Upper lobe of right lung (tissue), 1 donor: Measurements from ENCODE around the gene TRPV4. TPM values are rescaled to one million over a fixed set of nuclear protein-coding genes. Genes with fewer than 3 reads are reported as not detected.

Experiments
- ATAC-seq: fragments of 200-7000 bp; cut with Tn5 transposase; one replicate; pipeline ENCODE4 v1.9.1; 2020; ENCODE audit warnings: mild to moderate bottlenecking, moderate library complexity
- DNase-seq: peaks from one replicate; pipeline ENCODE4 v3.0.0-alpha.2; 2020
- H3K27ac ChIP-seq: fragments of 200-600 bp; one replicate; pipeline ENCODE4 v1.8.0; 2022
- H3K27me3 ChIP-seq: fragments of 200-600 bp; one replicate; pipeline ENCODE4 v1.8.0; 2022; ENCODE audit warnings: mild to moderate bottlenecking
- H3K36me3 ChIP-seq: fragments of 200-600 bp; one replicate; pipeline ENCODE4 v1.8.0; 2022
- H3K4me1 ChIP-seq: fragments of 200-600 bp; one replicate; pipeline ENCODE4 v1.8.0; 2022
- H3K4me3 ChIP-seq: fragments of 200-600 bp; one replicate; pipeline ENCODE4 v1.8.0; 2022; ENCODE audit warnings: mild to moderate bottlenecking
- H3K9me3 ChIP-seq: fragments of 200-600 bp; one replicate; pipeline ENCODE4 v1.8.0; 2022
- CTCF ChIP-seq: fragments of 200-600 bp; IDR thresholded peaks from one replicate; pipeline ENCODE4 v1.8.0; 2022; ENCODE audit warnings: antibody characterized with exemption
- intact Hi-C: fragments of 100-400 bp; cut with DNase I; formaldehyde crosslinking; loops from one replicate; pipeline ENCODE4 v1.11.0; 2022
- total RNA-seq: library from RNA; stranded (reverse); fragmentation: NEBNext Ultra II Directional; extraction: Animal tissue kit (Norgen Biotek cat#: 25700); gene quantifications from one replicate; pipeline ENCODE4 v1.2.1, GENCODE V29; 2021
- donor health status: DM: no; HTN: yes; CAD: no; lungs with severe emphysema.

TRPV4 gene
- total RNA-seq, 1 donor from 2014 or later: 4.5 TPM

DNA sequence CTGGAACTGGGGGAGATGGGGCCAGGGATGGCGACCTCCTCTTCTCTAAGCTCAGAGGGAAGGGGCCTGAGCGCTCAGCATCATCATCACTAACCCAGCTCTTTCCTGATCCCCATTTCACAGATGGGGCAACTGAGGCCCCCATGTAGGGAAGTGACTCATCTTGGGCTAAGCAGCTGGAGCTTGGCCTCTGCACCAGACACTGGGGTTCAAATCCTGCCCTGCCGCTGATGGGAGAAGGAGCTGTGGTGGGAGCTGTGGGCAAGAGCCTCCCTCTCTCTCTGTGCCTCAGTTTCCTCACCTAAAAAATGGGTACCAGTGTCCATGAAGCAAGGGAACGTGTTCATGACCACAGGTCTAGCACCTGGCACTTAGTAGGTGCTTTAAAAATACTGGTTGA, 2.6 kb upstream of the TRPV4 start:
- DNase-seq (no peak), ATAC-seq (no peak)
- H3K27ac ChIP-seq: no peak overlapping the region
- peaks cover 11% of the 10 kb centered on the region for H3K27me3 ChIP-seq
- TF ChIP-seq CTCF: no peak
- H3K4me1 ChIP-seq: no peaks in the 10 kb centered on the region
- H3K36me3 ChIP-seq: no peaks in the 10 kb centered on the region
- no peak overlapping the region for H3K4me3 ChIP-seq
- H3K9me3 ChIP-seq: no peaks in the 10 kb centered on the region
- intact Hi-C loops: no loop called here

DNA sequence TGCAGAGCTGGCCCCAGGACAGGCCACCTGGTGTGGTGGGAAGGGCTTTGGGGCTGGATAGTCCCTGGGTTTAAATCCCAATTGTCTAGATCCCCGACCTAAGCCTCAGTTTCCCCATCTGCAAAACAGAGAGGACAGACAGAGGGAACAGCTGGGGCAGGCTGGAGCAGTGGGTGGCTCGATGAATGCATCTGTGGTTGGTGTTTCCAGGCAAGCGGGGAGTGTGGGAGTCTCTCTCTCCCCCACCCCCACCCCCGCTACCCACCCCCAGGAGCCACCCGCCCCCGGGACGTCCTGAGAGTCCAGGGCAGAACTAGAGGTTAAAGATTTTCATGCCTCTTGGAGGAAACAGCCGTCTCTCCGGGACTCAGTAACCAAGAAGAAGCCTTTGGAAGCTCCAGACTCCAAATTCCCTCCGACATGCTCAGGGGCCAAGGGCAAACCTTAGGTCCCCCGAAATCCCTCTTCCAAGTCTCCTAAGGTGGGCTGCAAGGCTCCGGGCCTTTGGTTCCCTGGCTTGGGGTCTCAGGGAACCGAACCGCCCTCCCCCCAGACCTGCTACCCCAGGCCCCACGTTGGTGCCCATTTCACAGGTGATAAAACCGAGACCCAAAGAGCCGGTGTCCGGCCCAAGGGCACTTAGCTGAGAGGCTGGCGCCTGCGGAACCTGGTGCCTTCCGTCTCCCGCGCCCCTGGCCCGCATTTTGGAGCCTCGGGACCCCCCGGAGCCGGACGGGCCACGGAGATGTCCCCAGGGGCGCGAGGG, 474 bp downstream of the TRPV4 start:
- H3K9me3 ChIP-seq: no peaks in the 10 kb centered on the region
- ATAC-seq (no peak), DNase-seq (no peak)
- peaks cover 11% of the 10 kb centered on the region for H3K27me3 ChIP-seq
- H3K4me3 ChIP-seq: peak overlapping the region; percentile 52
- intact Hi-C loops: no loop called here
- TF ChIP-seq CTCF: no peak
- H3K27ac ChIP-seq: no peak overlapping the region
- H3K36me3 ChIP-seq: no peaks in the 10 kb centered on the region
- no peaks in the 10 kb centered on the region for H3K4me1 ChIP-seq

GRCh38 chr12:109831929-109832328, 1.3 kb downstream of the TRPV4 start:
- peaks cover 11% of the 10 kb centered on the region for H3K27me3 ChIP-seq
- H3K27ac ChIP-seq: no peak overlapping the region
- ATAC-seq (no peak), DNase-seq (no peak)
- no peaks in the 10 kb centered on the region for H3K4me1 ChIP-seq
- H3K9me3 ChIP-seq: no peaks in the 10 kb centered on the region
- intact Hi-C loops: no loop called here
- TF ChIP-seq CTCF: no peak
- no peak overlapping the region for H3K4me3 ChIP-seq
- H3K36me3 ChIP-seq: no peaks in the 10 kb centered on the region

DNA sequence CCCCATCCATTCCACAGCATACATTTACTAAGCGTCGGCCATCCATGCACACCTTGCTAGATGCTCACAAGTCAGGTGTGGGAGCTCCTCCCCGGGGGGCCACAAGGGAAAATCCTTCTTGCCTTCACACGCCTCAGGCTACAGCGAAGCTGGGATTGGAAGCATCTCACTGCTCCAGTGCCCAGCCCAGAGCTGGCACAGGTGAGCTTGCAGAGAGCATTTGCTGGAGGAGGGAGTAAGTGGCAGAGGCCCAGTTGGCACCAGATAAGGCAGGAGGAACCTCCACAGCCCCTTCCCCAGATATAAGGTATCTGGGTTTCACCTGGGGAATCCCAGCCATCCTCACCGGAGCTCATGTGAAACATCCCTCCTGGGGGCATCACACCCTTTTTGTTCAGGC, 1.8 kb downstream of the TRPV4 start:
- intact Hi-C loops: no loop called here
- Histone ChIP-seq H3K9me3 (no peaks in the 10 kb centered on the region), H3K4me3 (no peak overlapping the region), H3K27me3 (peaks cover 11% of the 10 kb centered on the region), H3K36me3 (no peaks in the 10 kb centered on the region), H3K27ac (no peak overlapping the region), H3K4me1 (no peaks in the 10 kb centered on the region)
- no peak for ATAC-seq
- no peak for TF ChIP-seq CTCF
- DNase-seq: no peak

- Histone ChIP-seq H3K9me3 (no peaks in the 10 kb centered on the region), H3K36me3 (no peaks in the 10 kb centered on the region), H3K27ac (no peak overlapping the region), H3K4me1 (no peaks in the 10 kb centered on the region), H3K4me3 (no peak overlapping the region), H3K27me3 (peaks cover 11% of the 10 kb centered on the region)
- DNase-seq (no peak), ATAC-seq (no peak)
- no peak for TF ChIP-seq CTCF
- intact Hi-C loops: no loop called here
Observed at GRCh38 chr12:109830718-109831117, 2.5 kb downstream of the TRPV4 start.

GRCh38 chr12:109830267-109830666, 2.9 kb downstream of the TRPV4 start:
- intact Hi-C loops: no loop called here
- H3K4me1 ChIP-seq: no peaks in the 10 kb centered on the region
- TF ChIP-seq CTCF: no peak
- no peaks in the 10 kb centered on the region for H3K36me3 ChIP-seq
- DNase-seq (no peak), ATAC-seq (no peak)
- no peak overlapping the region for H3K4me3 ChIP-seq
- H3K9me3 ChIP-seq: no peaks in the 10 kb centered on the region
- H3K27me3 ChIP-seq: peaks cover 11% of the 10 kb centered on the region
- no peak overlapping the region for H3K27ac ChIP-seq
